GM19193 (cell line): ENCODE results near the gene HNRNPA2B1.

Source experiments
- POLR2A ChIP-seq: IDR thresholded peaks from 4 replicates; pipeline ENCODE4 v1.6.1; 2011; ENCODE audit not compliant: insufficient read depth, insufficient read length; ENCODE audit errors: extremely low read depth

The HNRNPA2B1 gene

GRCh38 chr7:26200444-26201246 lies at the start of gene HNRNPA2B1:
TSS of gene HNRNPA2B1 (minus strand) at chr7:26200746. CDS start at chr7:26200577, 169 bp downstream.
- peak; percentile 100 for TF ChIP-seq POLR2A

DNA sequence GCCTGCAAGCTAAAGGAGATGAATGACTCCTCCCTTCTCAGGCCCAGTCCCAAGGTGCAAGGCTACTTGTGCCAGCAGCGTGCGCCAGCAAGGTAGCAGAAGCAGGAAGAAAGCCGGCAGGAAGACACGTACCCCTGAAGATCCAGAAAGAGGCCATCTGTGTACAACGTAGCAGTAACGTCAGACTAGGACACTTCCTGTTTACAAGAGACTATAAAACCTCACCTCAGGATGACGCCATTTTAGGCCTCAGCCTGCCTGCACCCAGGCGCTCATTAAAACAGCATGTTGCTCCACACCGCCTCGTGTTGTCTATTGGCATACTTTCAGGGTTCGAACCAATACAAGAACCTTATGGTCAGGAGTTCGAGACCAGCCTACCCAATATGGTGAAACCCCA lies 49.7 kb upstream of the HNRNPA2B1 start:
- no peak for TF ChIP-seq POLR2A

GRCh38 chr7:26245150-26245549 lies 44.6 kb upstream of the HNRNPA2B1 start:
- TF ChIP-seq POLR2A: no peak

DNA sequence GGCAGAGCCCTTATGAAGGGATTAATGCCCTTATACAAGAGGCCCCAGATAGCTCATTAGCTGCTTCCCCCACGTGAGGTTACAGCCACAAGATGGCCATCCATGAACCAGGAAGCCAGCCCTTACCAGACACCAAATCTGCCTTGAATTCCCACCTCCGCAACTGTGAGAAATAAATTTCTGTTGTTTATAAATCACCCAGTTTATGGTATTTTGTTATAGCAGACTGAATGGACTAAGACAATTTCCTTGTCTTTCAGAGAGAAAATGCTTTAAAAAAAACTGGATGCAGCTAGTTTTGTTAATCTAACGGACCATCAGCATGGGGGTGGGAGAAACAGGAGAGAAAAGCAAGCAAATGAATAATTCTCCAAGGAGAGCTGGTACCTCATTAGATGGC lies 37.5 kb upstream of the HNRNPA2B1 start:
- TF ChIP-seq POLR2A: no peak

GRCh38 chr7:26237035-26237807 lies 36.7 kb upstream of the HNRNPA2B1 start:
- TF ChIP-seq POLR2A: no peak

DNA sequence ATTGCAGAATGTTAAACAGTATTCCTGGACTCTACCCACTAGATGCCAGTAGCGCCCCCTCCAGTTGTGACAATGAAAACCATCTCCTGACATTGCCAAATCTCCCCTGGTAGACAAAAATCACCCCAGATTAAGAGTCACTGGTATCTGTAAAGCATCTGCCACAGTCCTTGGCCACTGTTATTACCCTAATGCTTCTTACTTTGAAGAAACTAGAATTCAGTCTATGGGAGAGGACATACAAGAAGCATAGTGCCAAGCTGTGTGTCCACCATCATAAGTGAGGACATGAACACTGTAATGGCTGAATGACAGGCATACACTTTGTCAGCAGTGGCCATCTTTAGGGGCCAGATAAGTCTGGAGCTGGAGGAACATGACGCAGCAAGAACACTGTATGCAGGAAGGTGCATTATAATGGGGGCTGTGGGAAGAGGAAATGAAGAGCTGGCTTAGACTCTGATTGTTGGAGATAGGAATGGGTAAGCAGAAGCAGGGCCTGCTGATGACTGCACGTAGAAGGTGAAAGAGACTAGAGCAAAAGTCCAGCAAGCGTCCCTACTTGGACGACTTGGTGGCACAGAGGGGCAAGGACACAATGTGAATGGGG lies 33.5 kb upstream of the HNRNPA2B1 start:
- no peak for TF ChIP-seq POLR2A

DNA sequence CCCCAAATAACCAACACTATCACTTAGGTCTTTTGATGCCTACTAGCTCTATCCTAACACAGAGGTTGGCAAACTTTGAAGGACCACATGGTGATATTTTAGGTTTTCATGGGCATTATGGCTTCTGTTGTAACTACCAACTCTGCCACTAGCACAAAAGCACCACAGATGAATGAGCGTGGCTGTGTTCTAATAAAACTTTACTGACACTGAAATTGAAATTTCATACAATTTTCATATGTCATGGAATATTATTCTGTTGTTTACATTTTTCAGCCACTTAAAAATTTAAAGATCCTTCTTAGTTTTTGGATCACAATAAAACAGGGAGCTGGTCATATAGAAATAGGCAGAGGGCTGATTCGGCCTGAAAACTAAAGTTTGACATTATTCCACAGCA lies 27.4 kb upstream of the HNRNPA2B1 start:
- TF ChIP-seq POLR2A: no peak

GRCh38 chr7:26224359-26224758 lies 23.8 kb upstream of the HNRNPA2B1 start:
- no peak for TF ChIP-seq POLR2A

DNA sequence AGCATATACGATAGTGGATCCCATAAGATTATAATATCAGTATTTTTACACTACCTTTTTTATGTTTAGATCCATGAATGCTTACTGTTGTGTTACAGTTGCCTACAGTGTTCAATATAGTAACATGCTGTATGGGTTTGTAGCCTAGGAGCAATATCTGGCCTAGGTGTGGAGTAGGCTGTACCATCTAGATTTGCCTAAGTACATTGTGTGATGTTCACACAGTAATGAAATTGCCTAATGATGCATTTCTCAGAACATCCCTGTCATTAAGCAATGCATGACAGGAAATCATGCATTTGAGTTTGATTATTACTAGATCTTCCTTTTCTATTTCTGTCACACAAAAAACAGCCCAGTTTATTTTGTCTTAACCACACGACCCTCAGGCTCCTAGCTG lies 15.5 kb upstream of the HNRNPA2B1 start:
- no peak for TF ChIP-seq POLR2A

DNA sequence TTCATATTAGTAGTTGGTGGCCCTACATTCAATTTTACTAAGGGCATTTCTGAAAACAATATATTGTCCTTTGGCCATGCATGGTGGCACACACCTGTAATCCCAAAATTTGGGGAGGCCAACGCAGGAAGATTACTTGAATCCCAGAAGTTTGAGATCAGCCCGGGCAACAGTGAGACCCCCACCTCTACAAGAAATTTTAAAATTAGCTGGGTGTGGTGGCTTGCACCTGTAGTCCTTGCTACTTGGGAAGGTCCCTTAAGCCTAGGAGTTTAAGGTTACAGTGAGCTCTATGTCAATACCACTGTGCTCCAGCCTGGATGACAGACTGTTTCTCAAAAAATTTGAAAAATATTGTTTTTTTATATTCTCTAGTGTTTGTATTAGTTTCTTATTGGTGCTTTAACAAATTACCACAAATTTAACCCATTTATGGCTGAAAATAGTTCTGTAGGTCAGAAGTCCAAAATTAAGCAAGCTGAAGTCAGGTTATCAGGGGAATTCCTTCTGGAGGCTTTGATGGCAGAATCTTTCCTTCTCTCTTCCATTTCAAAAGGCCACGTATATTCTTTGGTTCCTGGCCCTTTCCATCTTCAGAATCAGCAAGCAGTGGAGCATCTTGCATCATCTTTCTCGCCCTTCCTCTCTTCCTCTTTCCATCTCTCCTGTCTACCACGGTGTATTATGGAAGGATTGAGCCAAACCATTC lies 13.4 kb upstream of the HNRNPA2B1 start:
- no peak for TF ChIP-seq POLR2A

GRCh38 chr7:26212921-26213718 lies 12.6 kb upstream of the HNRNPA2B1 start:
- no peak for TF ChIP-seq POLR2A

DNA sequence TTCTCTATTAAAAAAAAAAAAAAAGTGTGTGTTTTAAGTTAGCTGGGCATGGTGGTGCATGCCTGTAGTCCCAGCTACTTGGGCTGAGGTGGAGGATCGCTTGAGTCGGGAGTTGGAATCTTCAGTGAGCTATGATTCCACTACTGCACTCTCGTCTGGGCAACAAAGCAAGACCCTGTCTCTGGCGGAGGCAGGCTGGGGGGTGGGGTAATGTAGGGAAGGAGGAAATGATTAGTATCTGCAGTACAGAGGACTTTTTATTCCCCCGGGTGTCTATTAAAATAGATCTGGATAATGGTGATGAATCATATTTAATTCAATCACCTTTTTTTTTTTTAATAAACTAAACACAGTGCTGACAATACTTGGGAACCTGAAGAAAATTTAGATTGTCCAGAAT lies 7.5 kb upstream of the HNRNPA2B1 start:
- no peak for TF ChIP-seq POLR2A

DNA sequence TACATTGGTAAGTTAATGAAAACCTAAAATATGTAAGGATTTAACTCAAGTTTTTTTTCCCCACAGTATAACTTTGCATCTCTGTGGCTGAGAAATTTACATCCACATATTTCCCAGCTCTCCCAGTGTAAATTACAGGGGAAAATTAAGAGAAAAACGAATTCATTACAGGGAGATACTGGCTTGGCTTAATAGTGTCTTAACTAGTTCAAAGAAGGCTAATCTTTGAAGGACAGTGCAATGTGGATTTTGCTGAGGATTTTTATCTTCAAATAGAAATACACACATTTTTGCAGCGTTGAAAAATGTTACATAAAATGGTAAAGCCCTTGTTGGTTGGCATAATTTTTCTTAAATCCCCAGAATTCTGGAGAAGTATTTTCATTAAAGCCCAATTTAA lies 2.5 kb upstream of the HNRNPA2B1 start:
- TF ChIP-seq POLR2A: no peak
